HepG2 (cell line): ENCODE measurements around the gene CNNM2. TPM values are rescaled to one million over a fixed set of nuclear protein-coding genes. Genes with fewer than 3 reads are reported as not detected.
A peak's percentile ranks its signal among the peaks of the same experiment; 100 is the strongest.

Experiments used
- DMAP1 ChIP-seq: IDR thresholded peaks from 2 replicates; pipeline ENCODE4 v1.6.1; 2016
- DR1 ChIP-seq: sonication (generic); formaldehyde crosslinking; IDR thresholded peaks from 2 replicates; pipeline ENCODE4 v1.8.0; 2021; ENCODE audit warnings: mild to moderate bottlenecking, missing genetic modification reagents, inconsistent platforms
- FOSL2 ChIP-seq: sonication (generic); formaldehyde crosslinking; IDR thresholded peaks from 2 replicates; pipeline ENCODE4 v1.4.0; 2020; ENCODE audit warnings: missing genetic modification reagents
- GTF2F1 ChIP-seq: fragments of 150-350 bp; IDR thresholded peaks from 2 replicates; pipeline ENCODE4 v1.6.1; 2014; ENCODE audit warnings: low read length
- HNRNPLL ChIP-seq: fragments of 200-400 bp; formaldehyde crosslinking; IDR thresholded peaks from 2 replicates; pipeline ENCODE4 v1.6.1; 2017; ENCODE audit warnings: mild to moderate bottlenecking, low read depth, low read length; ENCODE audit not compliant: poor library complexity, severe bottlenecking
- KAT8 ChIP-seq: IDR thresholded peaks from 2 replicates; pipeline ENCODE4 v1.6.1; 2016; ENCODE audit warnings: missing genetic modification reagents, missing compliant biosample characterization
- KLF13 ChIP-seq: sonication (generic); formaldehyde crosslinking; IDR thresholded peaks from 2 replicates; pipeline ENCODE4 v1.4.0; 2020; ENCODE audit warnings: mild to moderate bottlenecking, missing genetic modification reagents
- MTA1 ChIP-seq: sonication (generic); formaldehyde crosslinking; IDR thresholded peaks from 2 replicates; pipeline ENCODE4 v1.4.0; 2020; ENCODE audit warnings: missing genetic modification reagents, mild to moderate bottlenecking, borderline replicate concordance
- NFYB ChIP-seq: sonication (generic); formaldehyde crosslinking; IDR thresholded peaks from 2 replicates; pipeline ENCODE4 v1.4.0; 2020; ENCODE audit warnings: missing genetic modification reagents
- ZBTB7B ChIP-seq: sonication (generic); formaldehyde crosslinking; IDR thresholded peaks from 2 replicates; pipeline ENCODE4 v1.4.0; 2020; ENCODE audit warnings: missing genetic modification reagents
- ZNF234 ChIP-seq: sonication (generic); formaldehyde crosslinking; conservative IDR thresholded peaks from 2 replicates; pipeline ENCODE4 v1.5.1; 2020; ENCODE audit warnings: mild to moderate bottlenecking, missing genetic modification reagents
- ZNF678 ChIP-seq: sonication (generic); formaldehyde crosslinking; IDR thresholded peaks from 2 replicates; pipeline ENCODE4 v1.4.0; 2020; ENCODE audit warnings: mild to moderate bottlenecking, missing genetic modification reagents
- ZNF83 ChIP-seq: sonication (generic); formaldehyde crosslinking; IDR thresholded peaks from 2 replicates; pipeline ENCODE4 v1.4.0; 2020; ENCODE audit warnings: missing genetic modification reagents, mild to moderate bottlenecking, borderline replicate concordance
- polyA plus RNA-seq, 8 experiments: library from polyadenylated mRNA; depleted of rRNA in 3 of 8; stranded (reverse) in 7 of 8; unstranded in 1 of 8; fragments of >200 nt; fragmentation: Illumina TruSeq in 4 of 8; extraction: Trizol in 4 of 8; gene quantifications; 2 replicates each; pipeline versions ENCODE4 v1.2.1 to v1.2.3, GENCODE V29; 2011 to 2016; ENCODE audit warnings: low read depth in 4 of 8, missing spikeins in 1 of 8, mixed read lengths in 1 of 8; ENCODE audit not compliant: insufficient read depth in 1 of 8
- total RNA-seq, 5 experiments: library from RNA; depleted of rRNA; stranded (reverse); fragments of >200 nt; fragmentation: Illumina TruSeq; extraction: Trizol; gene quantifications; 2 replicates each; pipeline ENCODE4 v1.2.3, GENCODE V29; 2016; ENCODE audit warnings: low read depth in 1 of 5
- TF ChIP-seq, protein P1 (sequence below): sonication (generic); formaldehyde crosslinking; IDR thresholded peaks from 2 replicates; pipeline ENCODE4 v1.5.0; 2020; ENCODE audit warnings: mild to moderate bottlenecking, missing genetic modification reagents, borderline replicate concordance
- TF ChIP-seq, protein P2 (sequence below): sonication (generic); formaldehyde crosslinking; IDR thresholded peaks from 2 replicates; pipeline ENCODE4 v1.4.0; 2020; ENCODE audit warnings: missing genetic modification reagents, mild to moderate bottlenecking, borderline replicate concordance
- TF ChIP-seq, protein P3 (sequence below): IDR thresholded peaks from 2 replicates; pipeline ENCODE4 v1.6.1; 2016; ENCODE audit warnings: mild to moderate bottlenecking

CNNM2 gene
- total and polyA plus RNA-seq, 2 of the 13 experiments (the other 11 are each of a cell fraction or from before 2014, with no cell fraction given), result 7.1 to 9.0 TPM

DNA sequence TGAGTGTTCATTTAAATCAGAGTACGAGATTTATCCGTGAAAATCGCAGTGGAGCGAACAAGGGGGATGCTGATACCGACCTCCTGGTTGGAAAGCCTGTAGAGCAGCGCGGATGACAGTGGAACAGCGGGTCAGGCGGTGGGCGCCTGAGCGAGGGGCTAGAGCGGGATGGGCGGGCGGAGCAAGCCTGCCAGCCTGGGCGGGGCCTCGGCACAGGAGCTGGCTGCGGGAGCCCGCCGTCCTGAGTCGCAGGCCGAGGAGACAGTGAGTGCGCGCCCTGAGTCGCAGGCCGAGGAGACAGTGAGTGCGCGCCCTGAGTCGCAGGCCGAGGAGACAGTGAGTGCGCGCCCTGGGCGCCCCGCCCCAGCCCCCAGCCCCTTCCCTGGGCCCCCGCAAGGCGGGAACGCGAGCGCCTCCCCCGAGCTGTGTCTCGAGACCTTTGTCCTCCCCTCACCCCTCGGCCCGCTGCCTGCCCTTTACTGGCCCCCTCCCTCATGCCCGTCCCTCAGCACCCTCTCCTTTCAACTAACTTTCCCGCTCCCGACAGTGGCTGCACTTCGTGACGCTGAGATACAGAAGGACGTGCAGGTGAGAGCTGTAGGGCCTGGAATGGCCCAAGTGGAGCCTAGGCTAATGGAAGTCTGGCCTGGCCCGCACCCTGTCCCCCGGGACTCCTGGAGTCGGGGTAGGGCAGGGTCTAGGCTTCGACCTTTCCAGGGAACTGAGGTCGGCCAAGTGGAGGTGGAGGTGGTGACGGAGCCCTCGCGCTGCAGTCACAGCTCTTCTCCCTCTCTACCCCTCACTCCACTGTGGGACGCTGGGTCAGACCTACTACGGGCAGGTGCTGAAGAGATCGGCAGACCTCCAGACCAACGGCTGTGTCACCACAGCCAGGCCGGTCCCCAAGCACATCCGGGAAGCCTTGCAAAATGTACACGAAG is 48.6 kb upstream of the CNNM2 start, which contains the start of gene AS3MT (continued):
- TF ChIP-seq ZNF234 (CRISPR knock-in tag) (no peak), KAT8 (CRISPR knock-in tag) (peak; percentile 34; the same call in 1 of the 2 replicates), ZBTB7B (CRISPR knock-in tag) (peak; percentile 26; the same call in 1 of the 2 replicates), DMAP1 (CRISPR knock-in tag) (peak; percentile 58; the same call in 1 of the 2 replicates), NFYB (no peak), DR1 (CRISPR knock-in tag) (no peak), KLF13 (CRISPR knock-in tag) (no peak), MTA1 (CRISPR knock-in tag) (peak; percentile 68; the same call in 1 of the 2 replicates), FOSL2 (CRISPR knock-in tag) (no peak), GTF2F1 (no peak), ZNF678 (CRISPR knock-in tag) (0 out of 2 replicates have a peak, but pooled peaks have one; percentile 55), HNRNPLL (peak; percentile 51), ZNF83 (0 out of 2 replicates have a peak, but pooled peaks have one; percentile 31)
- TF ChIP-seq, protein P1, sequence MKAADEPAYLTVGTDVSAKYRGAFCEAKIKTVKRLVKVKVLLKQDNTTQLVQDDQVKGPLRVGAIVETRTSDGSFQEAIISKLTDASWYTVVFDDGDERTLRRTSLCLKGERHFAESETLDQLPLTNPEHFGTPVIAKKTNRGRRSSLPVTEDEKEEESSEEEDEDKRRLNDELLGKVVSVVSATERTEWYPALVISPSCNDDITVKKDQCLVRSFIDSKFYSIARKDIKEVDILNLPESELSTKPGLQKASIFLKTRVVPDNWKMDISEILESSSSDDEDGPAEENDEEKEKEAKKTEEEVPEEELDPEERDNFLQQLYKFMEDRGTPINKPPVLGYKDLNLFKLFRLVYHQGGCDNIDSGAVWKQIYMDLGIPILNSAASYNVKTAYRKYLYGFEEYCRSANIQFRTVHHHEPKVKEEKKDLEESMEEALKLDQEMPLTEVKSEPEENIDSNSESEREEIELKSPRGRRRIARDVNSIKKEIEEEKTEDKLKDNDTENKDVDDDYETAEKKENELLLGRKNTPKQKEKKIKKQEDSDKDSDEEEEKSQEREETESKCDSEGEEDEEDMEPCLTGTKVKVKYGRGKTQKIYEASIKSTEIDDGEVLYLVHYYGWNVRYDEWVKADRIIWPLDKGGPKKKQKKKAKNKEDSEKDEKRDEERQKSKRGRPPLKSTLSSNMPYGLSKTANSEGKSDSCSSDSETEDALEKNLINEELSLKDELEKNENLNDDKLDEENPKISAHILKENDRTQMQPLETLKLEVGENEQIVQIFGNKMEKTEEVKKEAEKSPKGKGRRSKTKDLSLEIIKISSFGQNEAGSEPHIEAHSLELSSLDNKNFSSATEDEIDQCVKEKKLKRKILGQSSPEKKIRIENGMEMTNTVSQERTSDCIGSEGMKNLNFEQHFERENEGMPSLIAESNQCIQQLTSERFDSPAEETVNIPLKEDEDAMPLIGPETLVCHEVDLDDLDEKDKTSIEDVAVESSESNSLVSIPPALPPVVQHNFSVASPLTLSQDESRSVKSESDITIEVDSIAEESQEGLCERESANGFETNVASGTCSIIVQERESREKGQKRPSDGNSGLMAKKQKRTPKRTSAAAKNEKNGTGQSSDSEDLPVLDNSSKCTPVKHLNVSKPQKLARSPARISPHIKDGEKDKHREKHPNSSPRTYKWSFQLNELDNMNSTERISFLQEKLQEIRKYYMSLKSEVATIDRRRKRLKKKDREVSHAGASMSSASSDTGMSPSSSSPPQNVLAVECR (CRISPR knock-in tag), result peak; percentile 61
- TF ChIP-seq, protein P2, sequence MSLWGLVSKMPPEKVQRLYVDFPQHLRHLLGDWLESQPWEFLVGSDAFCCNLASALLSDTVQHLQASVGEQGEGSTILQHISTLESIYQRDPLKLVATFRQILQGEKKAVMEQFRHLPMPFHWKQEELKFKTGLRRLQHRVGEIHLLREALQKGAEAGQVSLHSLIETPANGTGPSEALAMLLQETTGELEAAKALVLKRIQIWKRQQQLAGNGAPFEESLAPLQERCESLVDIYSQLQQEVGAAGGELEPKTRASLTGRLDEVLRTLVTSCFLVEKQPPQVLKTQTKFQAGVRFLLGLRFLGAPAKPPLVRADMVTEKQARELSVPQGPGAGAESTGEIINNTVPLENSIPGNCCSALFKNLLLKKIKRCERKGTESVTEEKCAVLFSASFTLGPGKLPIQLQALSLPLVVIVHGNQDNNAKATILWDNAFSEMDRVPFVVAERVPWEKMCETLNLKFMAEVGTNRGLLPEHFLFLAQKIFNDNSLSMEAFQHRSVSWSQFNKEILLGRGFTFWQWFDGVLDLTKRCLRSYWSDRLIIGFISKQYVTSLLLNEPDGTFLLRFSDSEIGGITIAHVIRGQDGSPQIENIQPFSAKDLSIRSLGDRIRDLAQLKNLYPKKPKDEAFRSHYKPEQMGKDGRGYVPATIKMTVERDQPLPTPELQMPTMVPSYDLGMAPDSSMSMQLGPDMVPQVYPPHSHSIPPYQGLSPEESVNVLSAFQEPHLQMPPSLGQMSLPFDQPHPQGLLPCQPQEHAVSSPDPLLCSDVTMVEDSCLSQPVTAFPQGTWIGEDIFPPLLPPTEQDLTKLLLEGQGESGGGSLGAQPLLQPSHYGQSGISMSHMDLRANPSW, result no peak
- TF ChIP-seq, protein P3, sequence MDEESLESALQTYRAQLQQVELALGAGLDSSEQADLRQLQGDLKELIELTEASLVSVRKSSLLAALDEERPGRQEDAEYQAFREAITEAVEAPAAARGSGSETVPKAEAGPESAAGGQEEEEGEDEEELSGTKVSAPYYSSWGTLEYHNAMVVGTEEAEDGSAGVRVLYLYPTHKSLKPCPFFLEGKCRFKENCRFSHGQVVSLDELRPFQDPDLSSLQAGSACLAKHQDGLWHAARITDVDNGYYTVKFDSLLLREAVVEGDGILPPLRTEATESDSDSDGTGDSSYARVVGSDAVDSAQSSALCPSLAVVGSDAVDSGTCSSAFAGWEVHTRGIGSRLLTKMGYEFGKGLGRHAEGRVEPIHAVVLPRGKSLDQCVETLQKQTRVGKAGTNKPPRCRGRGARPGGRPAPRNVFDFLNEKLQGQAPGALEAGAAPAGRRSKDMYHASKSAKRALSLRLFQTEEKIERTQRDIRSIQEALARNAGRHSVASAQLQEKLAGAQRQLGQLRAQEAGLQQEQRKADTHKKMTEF, result 0 out of 2 replicates have a peak, but pooled peaks have one; percentile 20
